HS-5 (cell line): ENCODE measurements around the gene POLR1C.
"Not testable (repeated sequence)": the region's sequence is repeated elsewhere in the genome, so short reads cannot be mapped to it uniquely, and the experiment has no call there.

Source experiments
- DNase-seq: peaks from one replicate; pipeline ENCODE4 v3.0.0-alpha.2; 2012; ENCODE audit warnings: low read depth

POLR1C gene

GRCh38 chr6:43492673-43493072 is 24.2 kb upstream of the POLR1C start:
- no peak for DNase-seq

- DNase-seq, result no peak
Observed at GRCh38 chr6:43493230-43493629, 23.7 kb upstream of the POLR1C start.

GRCh38 chr6:43493833-43494232 is 23.1 kb upstream of the POLR1C start:
- no peak for DNase-seq

- DNase-seq, result no peak
Observed at GRCh38 chr6:43494321-43494720, 22.6 kb upstream of the POLR1C start.

- DNase-seq, result no peak
Observed at GRCh38 chr6:43494766-43495165, 22.1 kb upstream of the POLR1C start.

- no peak for DNase-seq
Observed at GRCh38 chr6:43495409-43495941, 21.4 kb upstream of the POLR1C start.

GRCh38 chr6:43496370-43497128 is 20.3 kb upstream of the POLR1C start:
- no peak for DNase-seq

- no peak for DNase-seq
Observed at GRCh38 chr6:43497129-43497396, 19.8 kb upstream of the POLR1C start.

- DNase-seq, result no peak
Observed at GRCh38 chr6:43497689-43498088, 19.2 kb upstream of the POLR1C start.

- DNase-seq, result not testable (repeated sequence)
Observed at GRCh38 chr6:43498291-43498690, 18.6 kb upstream of the POLR1C start.

- DNase-seq, result no peak
Observed at GRCh38 chr6:43499028-43499815, 17.7 kb upstream of the POLR1C start.

- no peak for DNase-seq
Observed at GRCh38 chr6:43500921-43501320, 16.0 kb upstream of the POLR1C start.

- DNase-seq, result no peak
Observed at GRCh38 chr6:43502666-43503065, 14.2 kb upstream of the POLR1C start.

- DNase-seq, result no peak
Observed at GRCh38 chr6:43503443-43503842, 13.4 kb upstream of the POLR1C start.

- DNase-seq, result no peak
Observed at GRCh38 chr6:43504756-43505593, 11.9 kb upstream of the POLR1C start.

- no peak for DNase-seq
Observed at GRCh38 chr6:43505718-43506117, 11.2 kb upstream of the POLR1C start.

GRCh38 chr6:43506171-43506570 is 10.7 kb upstream of the POLR1C start:
- no peak for DNase-seq

- DNase-seq, result peak; percentile 43
Observed at GRCh38 chr6:43506667-43507471, 10.0 kb upstream of the POLR1C start.

- no peak for DNase-seq
Observed at GRCh38 chr6:43508481-43509141, 8.3 kb upstream of the POLR1C start.

- no peak for DNase-seq
Observed at GRCh38 chr6:43509142-43509983, 7.5 kb upstream of the POLR1C start.
